GM18867 (cell line): ENCODE results near the gene SLC51B.

ENCODE experiments used
- ATAC-seq: cut with Tn5 transposase; IDR thresholded peaks from one replicate; pipeline ENCODE4 v1.9.1; 2021; ENCODE audit warnings: mild to moderate bottlenecking, moderate library complexity; ENCODE audit not compliant: unreplicated experiment

The SLC51B gene

DNA sequence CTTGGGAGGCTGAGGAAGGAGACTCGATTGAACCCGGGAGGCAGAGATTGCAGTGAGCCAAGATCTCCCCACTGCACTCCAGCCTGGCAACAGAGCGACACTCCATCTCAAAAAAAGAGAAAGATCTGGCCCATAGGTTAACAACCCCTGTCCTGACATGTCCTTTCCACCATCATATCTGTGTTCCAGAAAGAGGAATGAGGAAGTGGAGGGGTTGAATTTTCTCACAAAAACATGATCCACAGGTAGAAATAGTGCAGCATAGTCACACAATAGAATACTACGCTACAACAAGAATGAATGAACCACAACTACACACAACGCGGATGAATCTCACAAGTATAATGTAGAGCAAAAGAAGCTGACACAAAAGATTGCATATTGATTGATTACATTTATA lies 4.7 kb upstream of the SLC51B start:
- no peak for ATAC-seq

DNA sequence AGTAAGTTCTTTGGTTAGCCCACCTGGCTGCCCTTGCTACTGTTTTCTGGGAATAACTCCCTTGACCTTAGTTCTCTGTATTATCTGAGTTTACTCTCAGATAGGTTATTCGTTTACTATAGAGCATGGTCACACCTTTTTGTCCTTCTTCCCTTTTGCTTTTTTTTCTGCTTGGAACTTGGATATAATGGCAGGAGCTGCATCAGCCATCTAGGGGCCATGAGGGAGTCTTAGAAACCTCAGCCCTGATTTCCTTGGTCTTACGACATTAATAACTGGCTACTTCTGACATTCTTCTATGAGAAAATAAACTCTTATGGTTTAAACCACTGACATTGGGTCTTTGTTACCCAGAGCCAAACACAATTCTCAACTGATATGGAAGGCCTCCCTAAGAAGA lies 3.4 kb upstream of the SLC51B start:
- ATAC-seq: no peak

DNA sequence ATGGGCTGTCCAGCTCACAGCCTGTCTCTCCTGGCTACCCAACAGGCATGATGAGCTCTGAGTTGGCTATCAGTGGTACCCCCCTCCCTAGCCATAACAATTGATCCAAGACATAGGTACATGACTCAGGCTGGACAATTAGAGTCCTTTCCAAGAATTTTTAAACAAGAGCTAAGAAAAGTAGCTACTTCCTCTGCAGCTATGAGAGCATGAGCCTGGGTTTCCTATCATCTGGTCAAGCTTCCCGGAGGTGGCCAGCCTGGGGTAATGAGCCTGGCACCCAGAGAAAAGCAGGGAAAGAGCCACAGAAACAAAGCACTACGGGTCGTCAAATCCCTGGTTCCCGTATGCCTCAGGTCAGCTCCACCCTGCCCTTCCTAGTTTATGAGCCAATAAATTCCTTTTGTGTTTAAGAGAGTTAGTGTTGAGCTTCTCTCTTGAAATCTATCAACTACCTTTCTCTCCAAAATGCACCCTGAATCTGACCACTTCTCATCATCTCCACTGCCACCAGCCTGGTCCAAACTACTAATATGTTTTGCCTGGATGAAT lies 2.3 kb upstream of the SLC51B start:
- ATAC-seq: no peak

DNA sequence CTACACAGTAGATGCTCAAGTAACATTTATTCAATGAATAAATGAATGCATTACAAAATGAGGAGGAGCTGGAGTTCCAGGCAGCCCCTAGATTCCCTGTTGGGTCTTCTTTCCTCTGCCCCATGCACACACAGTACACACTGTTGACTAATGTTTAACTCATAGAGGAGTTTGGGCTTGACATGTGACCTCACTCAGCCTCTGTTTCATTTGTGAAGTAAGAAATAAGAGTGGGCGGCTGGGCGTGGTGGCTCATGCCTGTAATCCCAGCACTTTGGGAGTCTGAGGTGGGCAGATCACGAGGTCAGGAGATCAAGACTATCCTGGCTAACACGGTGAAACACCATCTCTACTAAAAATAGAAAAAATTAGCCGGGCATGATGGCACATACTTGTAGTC lies 969 bp upstream of the SLC51B start:
- peak; percentile 48 for ATAC-seq

DNA sequence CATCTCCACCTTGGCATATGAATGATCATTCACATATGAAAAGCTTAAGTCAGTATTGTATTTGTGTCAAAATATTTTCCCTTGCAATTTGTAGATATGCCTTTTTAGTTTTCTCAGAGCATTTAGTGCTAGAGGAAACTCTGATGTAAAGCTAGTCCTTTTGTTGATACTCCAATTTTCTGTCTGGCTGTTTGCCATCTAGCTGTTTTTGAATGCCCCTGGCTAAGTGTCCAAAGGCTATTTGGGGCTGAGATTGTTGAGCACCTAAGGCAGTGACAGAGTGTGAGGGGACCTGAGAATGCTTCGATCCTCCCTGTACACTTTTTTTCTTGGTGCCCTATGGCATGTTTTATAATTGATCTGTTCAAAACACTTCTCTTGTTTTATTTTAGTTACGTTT lies 3.1 kb downstream of the SLC51B start:
- no peak for ATAC-seq

DNA sequence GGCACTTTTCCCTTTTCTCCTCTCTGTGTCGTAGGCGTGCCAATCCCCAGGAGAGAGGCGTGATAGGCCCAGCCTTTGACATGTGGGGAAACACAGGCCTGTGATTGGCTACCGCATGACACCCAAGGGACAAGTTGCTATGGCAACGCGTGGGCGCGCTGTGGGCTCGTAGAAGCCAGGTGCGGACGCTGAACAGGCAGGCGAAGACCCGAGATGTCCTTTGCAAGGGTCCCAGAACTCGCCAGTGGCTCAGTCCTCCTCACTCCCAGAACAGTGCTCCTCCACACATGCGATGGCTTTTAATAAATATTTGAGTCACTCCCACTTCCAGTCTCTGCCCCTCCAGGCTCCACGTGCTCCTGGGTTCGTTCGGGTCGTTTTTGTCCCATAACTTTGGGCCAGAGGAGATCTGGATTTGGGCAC lies 4.2 kb downstream of the SLC51B start:
- peak; percentile 94 for ATAC-seq

DNA sequence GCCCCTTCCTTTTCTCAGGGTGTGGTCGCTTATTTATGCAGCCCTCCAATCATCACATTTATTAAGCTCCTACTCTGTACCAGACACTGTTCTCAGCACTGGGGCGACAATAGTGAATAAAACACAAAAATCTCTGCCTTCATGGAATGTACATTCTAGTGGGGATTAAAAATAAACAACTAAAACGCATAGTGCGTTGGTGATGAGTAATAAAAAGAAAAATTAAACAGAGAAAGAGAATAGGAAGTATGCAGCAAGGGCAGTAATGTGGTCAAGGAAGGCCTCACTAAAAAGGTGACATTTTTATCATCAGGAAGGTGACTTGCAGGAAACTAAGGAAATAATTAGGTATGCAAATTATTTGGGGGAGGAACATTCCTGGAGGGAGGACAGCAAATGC lies 5.1 kb downstream of the SLC51B start:
- no peak for ATAC-seq

DNA sequence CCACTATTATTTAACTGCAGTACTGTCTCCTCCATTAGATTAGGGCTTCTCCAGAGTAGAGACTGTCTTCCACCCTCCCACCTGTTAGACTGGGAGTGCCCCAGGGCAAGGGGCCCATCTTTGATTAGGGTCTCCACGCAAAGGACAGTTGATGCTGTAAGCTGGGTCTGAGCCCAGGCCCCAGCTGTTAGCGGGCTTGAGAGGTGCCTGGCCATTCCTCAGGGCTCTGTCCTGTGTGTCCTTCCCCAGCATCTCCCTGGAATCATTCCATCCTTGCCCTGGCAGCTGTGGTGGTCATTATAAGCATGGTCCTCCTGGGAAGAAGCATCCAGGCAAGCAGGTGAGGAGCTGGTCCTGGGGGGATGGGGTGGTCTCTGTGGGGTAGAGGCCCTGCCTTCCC lies 6.1 kb downstream of the SLC51B start:
- no peak for ATAC-seq

DNA sequence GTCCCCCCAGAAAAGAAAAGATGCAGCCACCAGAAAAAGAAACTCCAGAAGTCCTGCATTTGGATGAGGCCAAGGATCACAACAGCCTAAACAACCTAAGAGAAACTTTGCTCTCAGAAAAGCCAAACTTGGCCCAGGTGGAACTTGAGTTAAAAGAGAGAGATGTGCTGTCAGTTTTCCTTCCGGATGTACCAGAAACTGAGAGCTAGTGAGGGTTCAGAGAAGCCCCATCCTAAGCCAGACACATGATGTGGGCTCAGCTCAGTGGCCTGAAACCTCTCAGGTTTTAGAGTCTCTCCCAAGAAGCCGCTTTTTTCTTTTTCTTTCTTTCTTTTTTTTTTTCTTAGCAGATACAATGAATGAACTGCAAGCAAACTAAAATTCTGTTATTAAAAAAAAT lies 7.8 kb downstream of the SLC51B start:
- ATAC-seq: no peak

DNA sequence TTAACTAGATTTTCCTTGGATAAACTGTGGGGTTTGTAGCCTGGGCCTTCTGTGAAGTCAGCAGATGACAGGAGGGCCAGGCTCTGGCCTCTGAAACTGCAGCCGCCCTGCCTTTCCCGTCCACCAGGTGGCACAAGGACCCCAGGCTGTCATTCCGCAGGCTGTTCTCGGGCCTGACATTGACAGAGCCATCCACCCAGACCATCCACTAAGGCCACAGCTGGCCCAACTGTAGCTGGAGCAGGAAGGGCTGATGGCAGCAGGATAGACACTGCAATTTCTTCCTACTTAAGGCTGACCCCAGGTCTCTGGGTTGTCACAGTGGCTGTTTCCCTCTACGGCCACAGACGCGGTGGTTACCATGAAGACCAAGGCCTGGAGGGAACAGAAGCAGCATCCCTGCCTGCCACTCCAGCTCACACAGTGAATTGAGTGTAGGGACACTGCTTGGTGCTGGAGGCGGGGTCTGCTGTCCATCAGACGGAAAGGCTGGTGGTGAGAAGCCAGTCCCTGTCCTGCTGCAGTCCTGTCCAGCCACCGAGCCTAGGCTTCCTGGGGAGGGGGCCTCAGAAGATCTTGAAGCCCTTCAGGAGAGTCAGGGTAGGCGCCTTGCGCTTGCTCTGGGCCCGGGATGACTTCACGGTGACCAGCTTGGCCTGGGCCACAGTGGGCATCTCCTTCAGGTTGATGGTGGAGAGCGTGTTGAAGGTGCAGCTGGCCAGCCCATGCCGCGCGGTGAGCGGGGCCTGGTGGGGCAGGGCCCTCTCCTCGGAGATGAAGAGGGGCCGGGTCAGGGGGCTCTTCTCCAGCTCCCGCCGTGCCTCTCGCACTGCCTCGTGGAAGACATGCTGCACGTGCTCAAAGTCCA lies 9.4 kb downstream of the SLC51B start:
- no peak for ATAC-seq

DNA sequence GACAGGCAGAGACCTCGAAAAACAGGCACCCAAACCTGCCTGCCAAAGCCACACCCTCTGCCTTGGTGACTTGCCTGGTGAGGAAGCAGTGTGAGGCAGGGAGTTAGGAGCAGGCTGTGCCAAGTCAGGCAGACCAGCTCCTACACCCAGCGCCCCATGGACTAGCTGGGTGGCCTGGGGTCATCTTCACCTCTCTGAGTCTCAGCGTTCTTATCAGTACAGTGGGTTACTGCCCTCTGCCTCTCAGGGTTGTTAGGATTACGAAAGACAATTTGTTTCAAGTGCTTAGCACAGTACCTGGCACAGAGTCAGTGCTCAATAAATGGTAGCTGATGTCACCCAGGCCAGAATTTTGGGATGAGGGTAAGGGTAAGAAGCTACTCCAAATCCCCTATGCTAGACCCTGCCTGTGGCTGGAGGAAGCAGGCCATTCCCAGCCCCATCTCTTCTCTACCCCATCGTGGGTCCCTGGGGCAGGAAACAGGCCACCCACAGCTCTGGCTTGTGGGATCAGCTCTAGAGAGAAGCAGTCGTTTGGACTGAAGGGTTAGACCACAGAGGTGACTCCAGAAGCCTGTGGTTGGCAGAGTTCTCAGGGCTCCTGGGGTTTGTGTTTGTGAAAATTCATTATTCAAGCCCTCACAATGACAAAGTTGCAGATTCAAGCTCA lies 10.1 kb downstream of the SLC51B start:
- ATAC-seq: no peak

DNA sequence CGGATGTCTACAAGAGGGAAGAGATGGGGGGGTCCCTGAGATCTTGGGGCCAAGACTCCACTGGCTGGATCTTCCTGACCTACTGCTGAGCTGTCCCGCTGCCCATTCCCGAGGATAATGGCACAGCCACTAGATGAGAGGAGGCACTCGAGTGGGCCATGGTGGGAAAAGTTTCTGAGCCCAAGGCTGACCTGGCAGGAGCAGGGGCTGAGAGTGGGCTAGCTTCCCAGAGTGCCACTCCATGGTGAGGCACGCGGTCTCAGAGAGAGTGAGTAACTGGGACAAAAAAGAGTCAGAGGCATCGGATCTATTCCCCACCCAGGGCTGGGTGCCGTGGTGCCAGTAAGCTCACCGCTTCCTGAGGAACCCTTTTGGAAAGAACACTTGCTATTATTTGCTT lies 10.9 kb downstream of the SLC51B start:
- no peak for ATAC-seq

DNA sequence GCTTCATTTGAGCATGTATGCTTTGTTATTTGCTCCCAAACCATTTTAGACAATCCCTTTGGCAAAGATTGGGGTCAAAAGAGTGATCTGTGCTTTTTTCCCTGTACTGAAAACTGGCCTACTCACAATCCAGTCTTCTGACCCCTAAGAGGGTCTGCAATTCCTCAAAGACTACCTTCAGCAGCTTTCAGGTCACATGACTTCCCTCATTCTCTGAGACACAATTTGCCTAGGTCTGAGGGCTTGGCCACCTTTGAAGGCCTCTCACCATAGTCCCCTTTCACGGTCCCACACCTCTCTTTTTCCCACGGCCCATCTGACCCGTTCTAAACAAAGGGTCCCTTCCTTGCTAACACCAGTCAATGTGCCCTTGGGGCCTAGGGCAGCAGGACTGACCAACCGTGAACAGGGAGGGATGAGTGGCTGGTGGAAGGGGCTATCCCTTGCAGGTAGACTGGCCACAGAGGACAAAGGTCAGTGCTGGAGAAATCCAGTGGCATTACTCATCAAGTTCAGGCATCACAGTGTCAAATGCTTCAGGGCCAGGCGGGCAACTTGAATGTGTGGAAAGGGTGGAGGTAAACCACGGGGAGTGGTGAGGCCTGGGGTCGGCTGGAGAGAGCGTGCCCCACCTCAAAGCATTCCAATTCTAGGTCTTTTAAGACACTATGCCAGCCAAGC lies 11.8 kb downstream of the SLC51B start:
- ATAC-seq: no peak

DNA sequence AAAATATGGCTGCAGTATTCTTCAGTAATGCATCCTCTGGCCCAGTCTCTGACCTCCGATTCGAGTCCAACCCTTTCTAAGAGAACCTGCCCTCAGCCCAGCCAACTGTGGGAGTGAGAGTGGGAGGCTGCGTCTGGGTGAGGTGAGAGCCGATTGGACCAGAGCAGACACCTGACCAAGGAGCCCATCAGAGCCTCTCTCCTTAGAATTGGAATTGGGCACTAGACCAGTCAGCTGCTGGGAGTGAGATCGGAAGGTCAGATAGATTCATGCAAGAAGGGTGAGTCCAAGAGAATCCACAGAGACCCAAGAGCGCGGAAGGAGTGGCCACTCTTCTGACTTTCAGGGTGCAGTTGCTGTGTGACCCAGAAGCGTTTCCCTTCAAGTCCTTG lies 12.4 kb downstream of the SLC51B start:
- no peak for ATAC-seq

DNA sequence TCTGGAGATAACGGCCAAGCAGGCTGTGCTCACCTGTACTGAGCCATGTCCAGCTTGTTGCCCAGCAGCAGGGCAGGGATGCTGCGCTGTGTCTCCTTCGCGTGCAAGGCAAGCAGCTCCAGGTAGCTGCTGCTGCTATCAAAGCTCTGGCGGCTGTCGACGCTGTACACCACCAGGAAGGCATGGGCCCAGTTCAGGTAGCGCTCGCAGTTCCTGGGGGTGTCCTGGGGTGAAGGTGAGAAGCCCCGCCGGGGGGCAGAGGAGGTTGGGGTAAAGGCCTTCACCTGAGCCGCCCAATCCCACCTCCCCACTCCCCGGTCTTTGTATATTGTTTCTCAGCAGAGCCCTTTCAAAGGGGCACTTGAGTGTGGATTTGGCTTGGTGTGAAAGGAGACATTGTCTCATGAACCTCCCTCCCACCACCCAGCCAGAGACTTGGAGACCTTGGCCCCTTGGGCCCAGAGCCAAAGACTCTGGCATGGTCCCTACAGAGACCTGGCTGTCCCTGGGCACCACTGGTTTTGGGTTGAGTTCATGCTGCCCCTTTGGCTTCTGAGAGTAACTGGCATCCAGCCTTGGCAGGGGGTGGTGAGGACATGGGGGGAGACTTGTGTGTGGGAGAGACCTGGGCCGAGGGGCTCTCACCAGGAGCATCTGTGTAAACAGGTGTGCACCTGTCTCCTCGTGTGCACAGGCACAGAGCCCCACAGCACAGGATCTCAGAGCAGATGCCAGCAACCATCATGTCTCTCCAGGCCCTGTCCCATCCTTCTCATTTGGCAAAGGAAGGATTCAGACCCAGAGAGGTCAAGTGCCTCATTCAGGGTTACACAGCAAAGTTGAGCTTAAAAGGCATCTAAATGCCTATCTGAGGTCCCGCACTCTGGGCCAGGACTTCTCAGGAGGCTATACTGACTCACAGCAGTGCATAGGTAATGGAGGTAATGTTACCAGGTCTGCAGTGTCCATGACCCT lies 13.5 kb downstream of the SLC51B start:
- ATAC-seq: no peak

DNA sequence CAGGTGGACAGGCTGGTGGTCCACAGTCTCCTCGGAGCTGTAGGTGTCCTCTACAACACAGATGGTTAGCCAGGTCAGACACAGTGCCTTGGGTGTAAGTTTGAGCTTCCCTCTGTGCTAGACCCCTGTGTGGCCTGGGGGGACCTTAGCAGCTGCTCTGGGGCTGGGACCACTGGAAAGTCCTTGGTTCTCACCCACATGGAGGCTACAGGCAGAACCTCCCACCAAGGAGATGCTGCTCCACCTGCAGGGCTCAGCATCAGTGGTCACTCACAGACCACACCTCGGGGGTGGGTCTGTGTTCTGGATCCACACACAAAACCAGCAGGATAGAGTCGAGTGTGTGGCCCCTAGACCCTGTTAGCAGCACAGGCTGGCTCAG lies 14.2 kb downstream of the SLC51B start:
- no peak for ATAC-seq

DNA sequence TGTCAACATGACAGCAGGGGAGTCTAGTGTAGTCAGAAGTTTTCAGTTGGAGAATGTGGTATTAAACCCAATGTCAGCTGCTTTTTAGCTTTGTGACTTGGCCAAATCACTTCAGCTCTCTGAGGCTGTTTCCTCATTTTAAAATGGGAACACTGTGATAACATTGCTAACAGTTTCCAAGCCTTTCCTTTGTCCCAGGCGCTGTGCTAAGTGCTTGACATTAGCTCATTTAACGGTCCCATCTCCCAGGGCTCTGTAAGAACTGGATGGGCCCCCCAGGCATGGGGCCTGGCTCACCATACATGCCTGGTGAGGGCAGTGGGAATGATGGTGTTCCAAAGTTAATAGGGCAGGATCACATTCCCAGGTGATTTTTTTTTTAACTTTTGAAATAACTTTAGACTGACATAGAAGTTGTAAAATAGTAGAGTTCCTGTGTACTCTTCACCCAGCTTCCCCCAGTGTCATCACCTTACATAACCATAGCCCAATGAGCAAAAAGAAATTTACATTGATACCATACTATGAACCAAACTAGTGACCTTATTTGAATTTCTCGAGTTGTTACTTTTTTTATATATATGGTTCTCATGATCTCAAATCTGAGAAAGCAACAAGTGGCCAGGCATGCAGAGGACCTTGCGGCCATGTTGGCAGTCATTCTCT lies 14.9 kb downstream of the SLC51B start:
- ATAC-seq: no peak

DNA sequence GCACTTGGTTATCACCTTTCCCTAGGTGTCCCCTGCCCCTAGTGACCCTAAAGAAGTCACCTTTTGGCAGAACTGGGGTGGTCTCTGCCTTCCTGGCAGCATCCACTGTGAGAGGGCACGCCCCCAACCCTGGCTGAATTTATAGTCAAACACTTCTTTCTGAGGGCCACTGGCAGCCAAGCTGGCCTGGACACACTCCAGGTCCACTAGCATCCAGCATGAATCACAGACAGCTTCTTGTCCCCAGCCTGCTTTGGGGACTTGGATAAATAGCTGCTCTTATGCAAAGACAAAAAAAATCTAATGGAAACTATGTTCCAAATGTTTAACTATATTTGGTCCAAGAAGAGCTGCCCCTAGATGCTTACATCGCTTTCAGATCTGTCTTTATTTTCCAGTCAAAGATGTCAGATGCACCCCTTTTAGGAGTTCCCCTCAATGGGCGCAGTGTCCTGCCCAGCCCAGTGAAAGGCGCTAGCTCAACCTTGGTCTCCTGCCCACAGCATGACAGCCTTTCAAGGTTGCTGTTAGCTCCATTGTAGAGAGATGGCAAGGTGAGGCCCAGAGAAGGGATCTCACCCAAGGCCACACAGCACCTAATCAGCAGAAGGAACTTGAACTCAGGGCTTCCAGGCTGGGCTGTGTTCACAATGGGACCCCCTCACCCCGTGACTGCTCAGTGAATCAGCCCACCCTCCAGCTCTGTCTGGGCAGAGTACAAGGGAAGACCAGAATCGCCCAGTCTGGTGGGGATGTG lies 15.6 kb downstream of the SLC51B start:
- no peak for ATAC-seq

DNA sequence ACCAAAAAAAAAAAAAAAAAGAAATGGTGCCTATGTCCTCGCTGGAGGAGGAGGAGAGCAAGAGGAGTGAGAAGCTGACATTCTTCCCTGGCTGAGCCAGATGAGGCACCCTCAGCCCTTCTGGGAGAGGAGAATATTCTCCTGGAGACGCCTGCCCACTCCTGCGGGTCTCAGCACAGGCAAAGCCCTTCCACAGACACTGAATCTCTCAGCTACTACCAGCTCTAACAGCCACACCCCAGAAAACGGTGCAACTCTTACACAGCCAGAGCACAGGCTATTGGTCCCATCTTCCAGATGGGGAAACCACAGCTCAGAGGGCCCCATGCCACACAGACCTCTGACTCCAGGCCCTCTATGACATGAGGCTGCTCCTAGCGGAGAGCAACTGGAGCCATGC lies 16.9 kb downstream of the SLC51B start:
- ATAC-seq: no peak
